ENCODE data around the gene FOSB. TPM values are rescaled to one million over a fixed set of nuclear protein-coding genes. Genes with fewer than 3 reads are reported as not detected.

FOSB gene
- total RNA-seq, 1 experiment from 2014 or later = 0.42 TPM

Small RNA genes within 50 kb of the gene (small RNA-seq; reads per million reads assigned to genes)
- 0 reads per million in 2 experiments for gene MIR6088

Other genes with a start within 250 kb of the FOSB start
- gene EXOC3L2, start 222.6 kb upstream of the FOSB start, total RNA-seq (2014; rRNA removed; shearing (Covaris generic)) = not detected in 2 replicates
- gene MARK4, start 216.7 kb upstream of the FOSB start, total RNA-seq (2014; rRNA removed; shearing (Covaris generic)) = 7.2 and 7.7 TPM in 2 replicates
- gene CKM, start 145.1 kb upstream of the FOSB start, total RNA-seq (2014; rRNA removed; shearing (Covaris generic)) = not detected in 2 replicates
- 0.43 and 1.3 TPM in 2 replicates for gene KLC3, start 127.2 kb upstream of the FOSB start, total RNA-seq (2014; rRNA removed; shearing (Covaris generic))
- 10.7 and 13.8 TPM in 2 replicates for gene ERCC2, start 97.4 kb upstream of the FOSB start, total RNA-seq (2014; rRNA removed; shearing (Covaris generic))
- gene PPP1R13L, start 62.9 kb upstream of the FOSB start, total RNA-seq (2014; rRNA removed; shearing (Covaris generic)) = 1.5 and 1.8 TPM in 2 replicates
- gene POLR1G, start 61.4 kb upstream of the FOSB start, total RNA-seq (2014; rRNA removed; shearing (Covaris generic)) = 19.3 and 20.2 TPM in 2 replicates
- 125 and 138 TPM in 2 replicates for gene ERCC1, start 44.1 kb upstream of the FOSB start, total RNA-seq (2014; rRNA removed; shearing (Covaris generic))
- 10.0 and 12.8 TPM in 2 replicates for gene RTN2, start 29.1 kb downstream of the FOSB start, total RNA-seq (2014; rRNA removed; shearing (Covaris generic))
- gene PPM1N, start 30.4 kb downstream of the FOSB start, total RNA-seq (2014; rRNA removed; shearing (Covaris generic)) = 0.74 and 1.9 TPM in 2 replicates
- gene VASP, start 39.5 kb downstream of the FOSB start, total RNA-seq (2014; rRNA removed; shearing (Covaris generic)) = 42.6 and 44.1 TPM in 2 replicates
- gene OPA3, start 116.8 kb downstream of the FOSB start, total RNA-seq (2014; rRNA removed; shearing (Covaris generic)) = 7.0 and 10.2 TPM in 2 replicates
- gene GPR4, start 134.2 kb downstream of the FOSB start, total RNA-seq (2014; rRNA removed; shearing (Covaris generic)) = 0.24 TPM in 1 of 2 replicates, not detected in the other
- 42.8 and 46.8 TPM in 2 replicates for gene EML2, start 171.4 kb downstream of the FOSB start, total RNA-seq (2014; rRNA removed; shearing (Covaris generic))
- 0.05 TPM in 1 of 2 replicates, not detected in the other for gene GIPR, start 200.2 kb downstream of the FOSB start, total RNA-seq (2014; rRNA removed; shearing (Covaris generic))
- gene SNRPD2, start 224.0 kb downstream of the FOSB start, total RNA-seq (2014; rRNA removed; shearing (Covaris generic)) = 480 and 520 TPM in 2 replicates
- gene QPCTL, start 224.7 kb downstream of the FOSB start, total RNA-seq (2014; rRNA removed; shearing (Covaris generic)) = 10.0 and 14.3 TPM in 2 replicates

Data from SK-MEL-5 (cell line).